EL (cell line): Measurements from ENCODE around the gene SYCE3.

Experiments used
- DNase-seq: peaks from one replicate; pipeline ENCODE4 v3.0.0-alpha.2; 2016

The SYCE3 gene

DNA sequence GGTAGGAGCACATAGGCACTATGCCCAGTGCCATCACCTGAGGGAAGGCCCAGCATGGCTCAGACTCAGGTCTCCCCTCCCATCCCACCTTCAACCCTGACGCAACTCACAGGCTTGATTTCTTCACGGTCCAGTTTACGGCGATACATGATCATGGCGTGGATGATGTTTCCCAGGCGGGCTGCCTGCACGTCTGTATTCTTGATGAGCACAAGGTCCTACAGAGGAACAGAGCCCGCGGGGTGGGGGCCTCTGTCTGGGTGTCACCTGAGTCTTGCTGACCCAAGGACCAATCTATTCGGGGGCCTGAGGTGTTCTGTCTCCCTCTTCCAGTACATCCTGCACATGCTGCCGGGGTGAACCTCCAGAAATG, 11.7 kb upstream of the SYCE3 start:
- no peak for DNase-seq

DNA sequence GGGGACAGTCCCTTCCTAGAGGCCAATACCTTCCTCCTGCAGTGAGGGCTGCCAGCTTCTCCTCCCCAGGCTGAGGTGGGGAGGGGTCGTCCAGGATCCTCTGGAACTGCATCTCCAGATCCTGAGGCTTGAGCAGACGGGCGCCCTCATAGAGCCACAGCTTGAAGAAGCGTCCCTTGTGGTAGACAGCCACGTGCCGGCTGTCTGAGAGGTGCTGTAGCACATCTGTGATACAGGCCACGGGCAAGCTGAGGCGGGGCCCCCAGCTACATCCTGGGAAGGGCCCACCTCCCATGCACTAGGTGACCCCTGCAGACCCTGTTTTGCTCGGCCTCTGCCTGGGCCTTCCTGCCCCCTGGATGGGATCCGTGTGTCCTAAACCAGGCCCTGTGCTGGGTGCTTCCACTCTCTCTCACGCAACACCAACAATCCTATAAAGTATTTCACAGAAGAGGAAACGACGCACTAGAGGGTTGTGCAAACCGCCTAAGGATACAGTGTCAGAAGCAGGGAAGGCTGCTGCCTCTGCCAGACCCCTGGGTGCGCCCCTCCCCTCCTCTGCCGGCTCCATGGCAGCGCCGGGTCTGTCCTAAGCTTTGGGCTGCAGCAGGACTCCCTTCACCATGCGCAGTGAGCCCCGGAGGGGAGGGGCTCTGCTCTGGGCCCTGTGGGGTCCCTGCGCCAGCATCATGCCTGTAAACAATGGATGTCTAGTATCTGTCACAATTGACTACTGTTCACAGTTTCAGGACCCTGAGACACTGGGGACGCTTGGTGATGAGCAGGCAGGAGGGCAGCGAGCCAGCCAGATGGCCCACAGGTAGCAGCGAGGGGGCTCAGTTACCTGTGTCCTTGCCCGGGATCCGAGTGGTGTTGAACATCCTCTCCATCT, 11.0 kb upstream of the SYCE3 start:
- no peak for DNase-seq

DNA sequence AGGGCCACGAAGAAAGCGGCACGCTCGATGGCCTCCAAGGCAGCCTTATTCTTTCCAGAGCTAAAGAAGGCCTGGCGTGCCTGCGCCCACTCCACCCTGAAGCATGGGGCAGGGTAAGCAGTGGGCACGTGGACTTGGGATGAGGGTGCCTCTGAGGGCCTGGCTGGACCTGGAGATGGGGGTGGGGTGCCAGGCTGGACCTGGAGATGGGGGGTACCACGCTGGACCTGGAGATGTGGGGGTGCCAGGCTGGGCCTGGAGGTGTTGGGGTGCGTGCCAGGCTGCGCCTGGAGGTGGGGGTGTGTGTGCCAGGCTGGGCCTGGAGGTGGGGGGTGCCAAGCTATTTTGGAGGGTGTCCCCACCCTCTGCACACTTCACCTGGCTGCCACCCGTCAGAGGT, 10.2 kb upstream of the SYCE3 start:
- no peak for DNase-seq

DNA sequence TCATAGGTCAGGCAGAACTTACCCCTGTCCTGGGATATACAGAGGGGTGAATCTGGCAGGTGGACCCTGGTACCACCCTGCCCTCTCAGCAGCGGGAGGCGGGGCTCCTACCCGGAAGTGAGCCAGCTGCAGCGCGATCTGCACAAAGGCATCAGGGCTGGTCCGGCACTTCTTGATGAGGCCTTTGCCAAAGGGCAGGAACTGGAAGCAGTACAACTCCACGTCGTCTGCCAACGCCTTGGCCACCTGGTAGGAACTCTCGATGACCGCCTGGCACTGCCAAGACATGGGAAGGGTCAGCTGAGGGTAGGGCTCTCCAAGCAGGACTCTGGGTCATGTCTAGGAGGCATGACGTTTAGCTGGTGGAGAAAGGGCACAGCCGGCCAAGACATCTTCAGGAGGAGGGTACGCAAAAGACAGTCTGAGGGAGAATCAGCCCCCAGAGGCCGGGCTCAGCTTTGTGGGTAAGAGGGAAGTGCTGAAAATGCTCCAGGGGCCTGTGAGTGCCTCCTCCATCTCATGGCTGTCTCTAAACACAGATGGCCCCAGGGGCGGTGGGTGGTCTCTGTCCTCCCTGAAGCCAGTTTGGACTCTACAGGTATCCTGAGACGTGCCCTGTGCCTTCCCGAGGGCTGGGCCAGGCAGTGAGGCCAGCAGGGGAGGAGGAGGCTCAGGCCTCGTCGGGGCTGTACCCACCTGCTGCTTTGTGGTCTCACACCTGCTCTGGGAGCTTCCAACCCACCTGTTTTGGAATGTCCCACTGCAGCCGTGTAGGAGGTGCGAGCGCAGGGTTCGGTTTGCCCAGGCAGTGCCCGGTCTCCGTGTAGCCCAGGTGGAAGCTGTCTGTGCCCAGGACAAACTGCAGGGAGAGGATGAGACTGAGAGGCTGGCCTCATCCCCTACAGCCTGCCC, 8.8 kb upstream of the SYCE3 start:
- no peak for DNase-seq

DNA sequence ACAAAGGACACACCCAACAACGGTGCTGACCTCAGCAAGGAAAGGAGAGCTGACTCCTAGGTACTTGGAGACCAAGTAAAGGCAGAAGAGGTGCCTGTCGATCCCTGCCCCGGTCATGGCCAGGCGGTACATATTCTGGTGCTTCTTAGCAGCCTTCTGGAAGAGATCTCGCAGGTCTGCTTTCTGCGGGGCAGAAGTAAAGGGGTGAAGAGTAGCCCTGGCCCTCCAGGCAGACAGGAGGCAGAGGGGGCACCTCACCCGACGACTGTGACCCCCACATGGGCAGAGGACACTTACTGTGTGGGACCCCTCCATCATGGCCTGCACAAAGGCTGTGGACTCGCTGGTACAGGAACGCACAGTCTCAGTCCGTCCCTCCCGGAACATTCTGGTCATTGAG, 8.1 kb upstream of the SYCE3 start:
- DNase-seq, result no peak

DNA sequence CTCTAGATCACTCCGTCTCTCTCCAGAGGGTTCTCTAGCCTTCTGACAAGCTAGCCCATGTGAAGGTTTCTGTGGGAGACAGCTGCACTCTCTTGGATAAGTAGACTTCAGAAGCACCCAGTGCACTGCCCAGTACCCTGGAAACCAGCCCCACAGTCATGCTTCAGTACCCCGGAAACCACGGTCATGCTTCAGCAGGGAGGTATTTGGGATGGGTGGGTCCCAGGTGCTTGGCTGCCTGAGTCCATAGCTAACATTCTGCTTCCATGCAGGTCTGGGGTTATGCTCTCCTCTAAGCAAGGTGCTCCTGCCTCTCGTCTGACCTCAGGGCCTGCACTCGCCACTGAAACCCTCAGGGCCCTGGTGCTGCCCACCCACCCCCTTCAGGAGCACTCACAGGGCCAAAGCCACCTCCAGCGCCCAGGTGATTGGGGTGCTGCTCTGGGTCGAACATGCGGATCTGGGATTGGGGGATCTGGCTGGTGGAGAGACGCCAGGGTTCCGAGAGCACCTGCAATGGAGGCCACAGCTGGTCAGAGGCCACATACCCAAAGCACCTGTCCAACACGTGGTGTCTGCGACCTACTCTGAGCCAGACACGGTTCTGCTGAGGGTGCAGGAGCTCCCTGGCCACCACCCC, 7.3 kb upstream of the SYCE3 start:
- no peak for DNase-seq

DNA sequence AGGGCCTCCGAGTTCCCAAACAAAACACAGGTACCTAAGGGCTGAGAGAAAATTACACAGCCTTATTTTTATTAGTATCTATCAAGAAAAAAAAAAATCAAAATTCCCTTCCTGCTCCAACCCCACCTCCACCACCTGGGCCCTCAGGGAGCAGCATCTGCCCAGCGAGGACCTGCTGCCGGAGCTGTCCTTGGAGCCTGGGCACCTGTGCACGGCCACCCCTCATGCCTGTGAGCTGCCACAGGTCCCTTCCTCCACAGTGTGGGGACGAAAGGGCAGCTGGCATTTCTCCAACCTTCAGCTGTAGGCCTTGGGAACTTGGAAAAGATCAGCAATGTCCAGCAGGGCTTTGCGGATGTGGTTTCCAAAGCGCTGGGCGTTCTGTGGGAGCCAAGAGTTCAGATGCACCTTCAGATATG, 6.3 kb upstream of the SYCE3 start:
- no peak for DNase-seq

DNA sequence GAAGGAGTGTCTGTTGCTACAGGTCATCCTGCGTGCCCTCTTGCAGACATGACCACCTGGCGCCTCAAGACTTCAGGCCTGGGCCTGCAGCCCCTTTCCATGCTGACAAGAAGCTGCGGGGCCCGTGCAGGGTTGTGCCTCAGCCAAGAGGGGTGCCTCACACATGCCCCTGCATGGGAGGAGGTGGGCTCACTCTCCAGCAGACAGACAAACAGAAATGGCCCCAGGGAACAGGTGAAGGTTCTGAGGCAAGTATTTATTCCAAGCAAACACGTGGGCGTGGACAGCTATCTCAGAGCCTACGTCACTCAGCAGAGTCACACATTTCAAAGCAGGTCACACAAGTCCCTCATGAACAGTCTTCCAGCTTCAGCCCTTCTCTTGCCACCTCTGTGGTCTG, 5.9 kb upstream of the SYCE3 start:
- no peak for DNase-seq

DNA sequence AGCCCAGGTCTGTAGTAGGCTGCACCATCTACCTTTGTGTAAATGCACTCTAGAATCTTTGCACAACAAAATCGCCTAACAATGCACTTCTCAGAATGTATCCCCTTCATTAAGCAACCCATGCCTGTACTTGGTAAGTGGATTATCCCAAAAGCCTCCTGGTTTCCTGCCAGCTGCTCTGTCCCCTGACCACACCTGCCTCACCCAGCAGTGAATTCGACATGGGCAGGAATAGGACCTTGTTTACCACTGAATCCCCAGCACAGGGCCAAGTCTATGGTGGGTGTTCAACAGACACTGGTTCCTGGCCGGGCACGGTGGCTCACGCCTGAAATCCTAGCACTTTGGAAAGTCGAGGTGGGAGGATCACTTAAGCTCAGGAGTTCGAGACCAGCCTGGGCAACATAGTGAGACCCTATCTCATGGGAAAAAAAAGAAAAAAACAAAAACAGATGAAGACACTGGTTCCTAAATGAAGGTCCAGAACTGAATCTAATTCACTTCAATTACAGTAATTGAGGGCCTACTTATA, 5.1 kb upstream of the SYCE3 start:
- no peak for DNase-seq

DNA sequence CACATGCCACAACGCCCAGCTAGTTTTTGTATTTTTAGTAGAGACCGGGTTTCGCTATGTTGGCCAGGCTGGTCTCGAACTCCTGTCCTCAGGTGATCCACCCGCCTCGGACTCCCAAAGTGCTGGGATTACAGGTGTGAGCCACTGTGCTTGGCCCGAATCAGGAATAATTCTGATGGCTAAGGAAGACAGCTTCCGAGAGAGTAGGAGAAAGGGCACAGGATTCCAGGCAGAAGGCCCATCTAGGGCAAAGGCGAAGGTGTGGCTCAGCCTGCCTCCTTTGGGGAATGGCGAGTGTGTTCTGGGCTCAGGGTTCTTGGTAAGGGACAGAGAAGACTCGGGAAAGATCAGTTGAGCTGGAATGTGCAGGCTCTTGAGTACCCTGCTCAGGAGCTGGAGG, 1.6 kb upstream of the SYCE3 start:
- DNase-seq, result no peak

DNA sequence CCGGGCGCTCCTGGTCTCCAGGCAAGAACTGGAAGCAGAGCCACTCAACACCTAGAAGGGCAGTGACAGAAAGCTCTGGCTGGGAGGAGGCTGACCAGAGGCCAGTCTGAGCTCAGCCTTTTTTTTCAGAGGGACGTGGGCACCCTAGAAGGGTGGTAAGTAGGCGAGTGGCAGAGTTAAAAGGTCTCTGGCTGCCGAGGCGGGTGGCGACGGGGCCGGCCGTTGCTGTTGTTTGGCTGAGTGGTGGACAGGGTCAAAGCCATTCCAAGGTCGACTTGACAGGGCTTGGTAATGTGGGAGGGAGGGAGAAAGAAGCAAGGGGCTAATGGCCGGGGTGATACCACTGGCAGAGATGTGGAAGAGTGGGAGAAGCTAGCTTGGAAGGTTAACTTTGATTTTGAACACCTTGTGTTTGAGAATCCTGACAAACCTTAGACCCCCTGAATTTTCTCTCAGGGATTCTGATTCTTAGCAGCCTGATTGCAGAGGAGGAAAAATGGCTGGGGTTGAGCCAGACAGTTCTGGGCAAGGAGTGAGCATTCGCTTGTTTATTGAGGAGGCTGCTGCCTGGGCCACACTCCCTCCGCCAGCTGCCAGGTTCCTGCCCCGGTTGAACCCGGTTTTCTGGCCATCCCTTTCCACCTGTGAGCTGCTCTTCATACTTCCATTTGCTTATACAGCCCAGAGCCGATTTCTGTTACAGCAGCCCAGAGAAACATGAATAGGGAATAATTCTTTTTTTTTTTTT, 868 bp upstream of the SYCE3 start:
- no peak for DNase-seq

DNA sequence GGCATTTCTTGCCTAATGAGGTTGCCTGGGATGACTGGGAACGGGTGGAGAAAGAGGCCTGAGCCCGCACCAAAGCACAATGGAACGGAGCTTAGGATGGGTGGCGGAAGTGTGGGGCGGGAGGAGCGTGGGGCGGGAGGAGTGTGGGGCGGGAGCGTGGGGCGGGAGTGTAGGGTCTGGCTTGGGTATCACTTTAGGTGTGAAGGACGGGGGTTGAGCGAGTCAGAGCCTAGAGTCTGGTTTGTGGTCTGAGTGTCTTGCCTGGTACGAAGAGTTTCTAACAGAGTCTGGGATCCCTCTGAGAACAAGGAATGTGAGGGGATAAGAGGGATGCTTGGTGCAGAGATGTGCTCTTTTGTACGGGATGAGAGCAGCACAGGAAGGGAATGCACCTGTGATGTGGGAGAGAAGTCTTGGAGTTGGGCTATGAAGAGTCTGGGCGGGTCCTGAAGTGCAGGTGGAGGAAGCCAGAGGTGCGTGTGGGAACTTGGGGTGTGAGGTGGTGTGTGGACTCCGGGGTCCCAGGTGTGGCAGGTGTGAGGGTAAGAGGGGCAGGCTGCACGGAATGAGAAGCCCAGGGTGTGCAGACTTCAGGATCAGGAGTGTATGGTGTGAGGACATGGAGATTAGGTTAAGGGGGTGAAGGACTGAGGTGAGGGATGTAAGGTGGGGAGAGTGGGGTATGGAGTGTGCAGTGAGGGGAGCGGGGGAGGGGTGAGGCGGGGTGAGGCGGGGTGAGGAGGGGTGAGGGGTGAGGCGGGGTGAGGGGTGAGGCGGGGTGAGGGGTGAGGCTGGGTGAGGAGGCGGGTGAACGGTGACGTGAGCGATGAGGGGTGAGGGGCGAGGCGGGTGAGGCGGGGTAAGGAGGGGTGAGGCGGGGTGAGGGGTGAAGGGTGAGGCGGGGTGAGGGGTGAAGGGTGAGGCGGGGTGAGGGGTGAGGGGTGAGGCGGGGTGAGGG, 1.0 kb downstream of the SYCE3 start:
- no peak for DNase-seq

DNA sequence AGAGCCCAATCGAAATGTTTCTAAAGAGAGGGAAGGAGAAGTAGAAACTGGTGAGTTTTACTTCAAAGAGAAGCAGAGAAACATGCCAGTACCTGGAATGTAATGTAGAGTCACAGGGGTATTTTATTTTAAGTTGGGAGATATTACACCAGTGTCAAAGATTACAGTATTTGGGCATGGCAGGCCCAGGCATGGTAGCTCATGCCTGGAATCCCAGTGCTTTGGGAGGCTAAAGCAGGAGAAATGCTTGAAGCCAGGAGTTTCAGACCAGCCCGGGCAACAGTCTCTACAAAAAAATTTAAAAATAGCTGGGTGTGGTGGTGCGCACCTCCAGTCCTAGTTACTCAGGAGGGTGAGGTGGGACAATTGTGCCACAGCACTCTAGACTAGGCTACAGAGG, 2.7 kb downstream of the SYCE3 start:
- no peak for DNase-seq

DNA sequence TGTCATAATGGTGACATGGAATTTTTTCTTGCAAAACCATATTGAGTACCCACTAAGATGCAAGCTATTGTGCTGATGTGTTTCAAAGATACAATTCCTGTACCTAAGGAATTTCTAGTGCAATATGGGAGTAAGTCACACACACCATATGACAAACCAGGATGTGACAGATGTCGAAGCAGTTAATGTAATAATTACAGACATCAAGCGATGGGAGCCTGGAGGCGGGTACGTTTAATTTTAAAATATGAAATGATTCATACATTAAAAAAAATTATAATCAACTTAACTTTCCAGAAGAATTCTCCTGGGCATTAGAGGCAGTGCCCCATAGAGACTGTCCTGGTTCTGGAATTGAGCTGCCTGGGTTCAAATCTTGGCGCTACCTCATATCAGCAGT, 6.0 kb downstream of the SYCE3 start:
- DNase-seq, result no peak

DNA sequence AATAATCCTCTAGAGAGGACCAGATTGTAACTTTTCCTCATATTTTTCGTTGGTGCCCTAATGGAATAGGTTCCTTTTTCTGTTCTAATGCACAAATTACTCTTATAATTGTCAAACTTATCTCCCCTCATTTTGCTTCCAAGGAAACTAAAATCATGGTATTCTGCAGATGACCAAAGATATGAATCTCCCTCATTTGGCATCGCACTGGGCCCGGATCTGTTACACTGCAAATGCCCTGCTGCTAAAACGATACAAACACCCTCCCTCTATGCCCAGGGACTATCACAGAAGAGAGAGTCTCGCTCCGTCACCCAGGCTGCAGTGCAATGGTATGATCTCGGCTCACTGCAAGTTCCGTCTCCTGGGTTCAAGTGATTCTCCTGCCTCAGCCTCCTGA, 9.4 kb downstream of the SYCE3 start:
- no peak for DNase-seq

DNA sequence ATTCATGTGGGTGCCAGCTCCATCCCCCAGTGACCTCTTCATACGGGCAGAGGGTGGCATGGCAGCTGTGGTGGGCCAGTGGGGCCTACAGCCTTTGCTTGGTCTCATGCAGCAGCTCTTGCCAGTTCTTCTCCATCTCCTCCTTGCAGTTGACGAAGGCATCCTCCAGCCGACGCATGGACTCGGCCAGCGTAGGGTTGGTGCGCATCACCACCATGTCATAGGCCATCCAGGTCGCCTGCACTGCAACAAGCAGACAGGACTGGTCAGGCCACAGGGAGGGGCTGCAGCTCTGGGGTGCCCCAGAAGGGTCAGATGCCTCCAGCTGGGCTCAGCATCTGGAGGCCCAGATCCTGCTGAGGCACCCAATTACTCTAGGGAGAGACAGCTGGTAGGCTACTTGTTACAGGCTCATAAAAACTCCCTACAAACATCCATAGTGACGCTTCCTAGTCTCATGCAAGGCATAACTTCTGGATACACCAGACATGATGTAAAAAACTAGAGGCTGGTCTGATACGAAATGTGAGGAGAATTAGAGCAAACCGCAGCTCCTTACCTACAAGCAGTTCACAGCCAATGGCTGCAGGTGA, 11.5 kb downstream of the SYCE3 start:
- DNase-seq, result no peak

DNA sequence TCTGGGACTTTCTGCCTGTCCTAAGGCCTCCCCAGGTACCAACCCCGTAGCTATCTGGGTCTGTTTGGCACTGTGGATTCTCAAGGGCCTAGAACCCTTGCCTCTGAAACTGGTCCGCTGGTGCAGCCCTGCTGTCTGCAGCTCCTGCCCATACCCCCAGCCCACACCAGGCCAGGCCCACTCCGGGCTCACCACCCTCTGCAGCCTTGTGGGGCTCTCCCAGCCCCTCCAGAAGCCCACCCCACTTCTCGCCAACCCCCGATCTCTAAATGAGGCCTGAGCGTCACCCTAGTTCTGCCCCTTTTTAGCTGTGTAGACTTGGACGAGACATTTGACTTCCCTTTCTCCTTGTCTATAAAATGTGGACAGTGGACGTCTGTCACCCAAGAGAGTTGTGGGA, 12.3 kb downstream of the SYCE3 start:
- DNase-seq, result no peak

DNA sequence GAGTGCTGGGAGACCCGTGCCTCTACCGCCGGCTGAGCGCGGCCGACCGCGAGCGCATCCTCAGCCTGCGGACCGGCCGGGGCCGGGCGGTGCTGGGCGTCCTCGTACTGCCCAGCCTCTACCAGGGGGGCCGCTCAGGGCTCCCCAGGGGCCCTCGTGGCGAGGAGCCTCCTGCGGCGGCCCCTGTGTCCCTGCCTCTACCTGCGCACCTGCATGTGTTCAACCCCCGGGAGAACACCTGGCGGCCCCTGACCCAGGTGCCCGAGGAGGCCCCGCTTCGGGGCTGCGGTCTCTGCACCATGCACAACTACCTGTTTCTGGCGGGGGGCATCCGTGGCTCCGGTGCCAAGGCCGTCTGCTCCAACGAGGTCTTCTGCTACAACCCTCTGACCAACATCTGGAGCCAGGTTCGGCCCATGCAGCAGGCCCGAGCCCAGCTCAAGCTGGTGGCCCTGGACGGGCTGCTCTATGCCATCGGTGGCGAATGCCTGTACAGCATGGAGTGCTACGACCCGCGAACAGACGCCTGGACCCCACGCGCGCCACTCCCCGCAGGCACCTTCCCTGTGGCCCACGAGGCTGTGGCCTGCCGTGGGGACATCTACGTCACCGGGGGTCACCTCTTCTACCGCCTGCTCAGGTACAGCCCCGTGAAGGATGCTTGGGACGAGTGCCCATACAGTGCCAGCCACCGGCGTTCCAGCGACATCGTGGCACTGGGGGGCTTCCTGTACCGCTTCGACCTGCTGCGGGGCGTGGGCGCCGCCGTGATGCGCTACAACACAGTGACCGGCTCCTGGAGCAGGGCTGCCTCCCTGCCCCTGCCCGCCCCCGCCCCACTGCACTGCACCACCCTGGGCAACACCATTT, 13.6 kb downstream of the SYCE3 start:
- no peak for DNase-seq

DNA sequence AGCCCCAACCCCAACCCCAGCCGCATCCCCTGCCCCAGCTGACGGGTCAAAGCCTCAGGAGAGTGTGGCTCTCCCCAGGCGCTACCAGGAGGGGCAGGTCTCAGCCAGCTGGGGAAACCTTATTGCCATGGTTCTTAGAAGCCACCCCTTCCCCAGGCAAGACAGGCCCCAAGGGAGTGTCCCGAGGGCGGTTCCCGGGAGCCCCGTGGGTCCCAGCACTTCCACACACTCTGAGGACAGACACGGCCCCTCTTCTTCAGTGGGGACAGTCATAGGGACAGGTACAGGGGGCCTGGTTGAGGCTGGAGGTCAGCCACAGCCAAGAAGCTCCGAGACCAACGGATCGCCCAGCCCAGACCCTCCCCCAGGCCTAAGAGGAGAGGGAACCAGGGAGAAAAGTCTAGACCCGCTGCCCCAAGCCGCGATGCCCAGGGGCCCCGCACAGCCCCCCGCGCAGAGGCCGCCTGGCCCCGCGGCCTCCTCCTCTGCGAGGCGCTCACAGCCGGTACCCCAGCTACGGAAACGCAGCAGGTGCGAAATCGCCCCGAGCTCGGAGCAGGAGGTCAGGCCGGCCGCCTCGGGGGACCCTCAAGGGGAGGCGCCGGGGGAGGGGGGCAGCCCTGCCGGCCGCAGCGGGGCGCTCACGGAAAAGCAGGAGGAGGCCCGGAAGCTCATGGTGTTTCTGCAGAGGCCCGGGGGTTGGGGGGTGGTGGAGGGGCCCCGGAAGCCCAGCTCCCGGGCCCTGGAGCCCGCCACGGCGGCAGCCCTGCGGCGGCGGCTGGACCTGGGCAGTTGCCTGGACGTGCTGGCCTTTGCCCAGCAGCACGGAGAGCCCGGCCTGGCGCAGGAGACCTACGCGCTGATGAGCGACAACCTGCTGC, 14.4 kb downstream of the SYCE3 start:
- no peak for DNase-seq
